HAP-1 (cell line): ENCODE measurements around the gene WWP2.
A peak's percentile ranks its signal among the peaks of the same experiment; 100 is the strongest.

ENCODE experiments used
- DNase-seq, 2 experiments: peaks; one replicate each; pipeline ENCODE4 v3.0.0-alpha.2; 2016 to 2020; ENCODE audit warnings: low spot score in 2 of 2
- H3K27me3 ChIP-seq: fragments of 250-450 bp; sonication (Bioruptor Pico); 2 replicates; pipeline ENCODE4 v1.5.1; 2020; ENCODE audit warnings: low read depth, mild to moderate bottlenecking, moderate library complexity
- H3K36me3 ChIP-seq: fragments of 250-450 bp; sonication (Bioruptor Pico); replicated peaks from 2 replicates; pipeline ENCODE4 v1.5.1; 2020; ENCODE audit warnings: mild to moderate bottlenecking
- H3K4me1 ChIP-seq: fragments of 250-450 bp; sonication (Bioruptor Pico); 2 replicates; pipeline ENCODE4 v1.5.1; 2020; ENCODE audit warnings: mild to moderate bottlenecking
- H3K4me3 ChIP-seq: fragments of 250-450 bp; sonication (Bioruptor Pico); 2 replicates; pipeline ENCODE4 v1.5.1; 2020; ENCODE audit warnings: mild to moderate bottlenecking, moderate library complexity
- H3K9me3 ChIP-seq: fragments of 250-450 bp; sonication (Bioruptor Pico); 2 replicates; pipeline ENCODE4 v1.5.1; 2020; ENCODE audit warnings: mild to moderate bottlenecking, moderate library complexity
- in situ Hi-C: fragments of 300-500 bp; cut with MboI; formaldehyde crosslinking; loops from 3 replicates; pipeline ENCODE4 v1.14.3; 2020; ENCODE audit warnings: low sequenced_read_pairs, inconsistent platforms, mixed read lengths

WWP2 gene

DNA sequence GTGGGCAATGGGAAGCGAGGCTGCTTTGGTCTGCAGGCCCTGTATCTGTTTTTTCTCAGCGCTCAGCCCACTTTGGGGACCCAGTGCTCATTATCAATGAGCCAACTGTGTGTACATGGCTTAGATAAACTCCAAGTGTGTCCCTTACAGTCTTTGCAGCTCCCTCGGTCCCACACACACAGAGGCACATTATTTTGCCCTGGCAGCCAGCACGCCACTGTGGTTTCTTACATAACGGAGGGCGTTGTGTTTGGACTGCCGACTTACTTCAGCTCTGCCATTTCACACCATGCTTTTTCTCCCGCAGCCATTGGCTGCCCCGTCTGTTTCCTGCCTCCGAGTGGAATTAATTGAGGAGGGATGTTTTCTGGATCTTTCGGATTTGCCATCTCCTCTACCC is 132.5 kb downstream of the WWP2 start:
- Histone ChIP-seq H3K27me3 (no peaks in the 10 kb centered on the region), H3K9me3 (no peaks in the 10 kb centered on the region), H3K4me3 (no peak overlapping the region), H3K36me3 (no peaks in the 10 kb centered on the region), H3K4me1 (no peaks in the 10 kb centered on the region; the same call in none of the 2 replicates)
- in situ Hi-C loops = no loop called here
- no peak for DNase-seq

DNA sequence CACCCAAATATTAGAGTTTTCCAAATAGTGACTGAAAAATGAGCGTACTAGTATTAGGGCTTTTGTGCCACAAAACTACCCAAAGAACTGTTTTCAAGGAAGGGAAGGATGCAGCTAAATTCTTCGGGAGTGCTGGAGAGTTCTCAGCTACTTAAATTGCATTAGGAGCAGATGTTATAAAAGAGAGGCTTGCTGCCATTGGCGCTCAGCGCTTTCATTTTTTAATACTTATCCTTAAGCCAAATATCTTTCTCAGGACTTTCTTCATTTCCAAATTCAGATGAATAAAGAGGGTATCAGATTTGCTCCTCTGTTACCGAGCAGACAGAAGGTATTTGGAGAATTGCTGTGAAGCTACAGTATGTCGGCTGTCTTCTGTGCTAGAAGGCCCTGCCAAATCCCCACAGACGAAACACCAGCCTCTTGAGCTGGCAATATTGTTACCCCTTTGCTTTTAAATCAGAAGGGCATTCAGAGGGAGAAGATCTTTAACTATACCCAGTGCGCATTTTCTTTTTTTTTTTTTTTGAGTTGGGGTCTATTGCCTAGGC is 141.8 kb downstream of the WWP2 start:
- in situ Hi-C loops = no loop called here
- DNase-seq = no peak
- Histone ChIP-seq H3K9me3 (no peaks in the 10 kb centered on the region), H3K4me3 (no peak overlapping the region), H3K27me3 (no peaks in the 10 kb centered on the region), H3K36me3 (no peaks in the 10 kb centered on the region), H3K4me1 (peaks cover 15% of the 10 kb centered on the region)

DNA sequence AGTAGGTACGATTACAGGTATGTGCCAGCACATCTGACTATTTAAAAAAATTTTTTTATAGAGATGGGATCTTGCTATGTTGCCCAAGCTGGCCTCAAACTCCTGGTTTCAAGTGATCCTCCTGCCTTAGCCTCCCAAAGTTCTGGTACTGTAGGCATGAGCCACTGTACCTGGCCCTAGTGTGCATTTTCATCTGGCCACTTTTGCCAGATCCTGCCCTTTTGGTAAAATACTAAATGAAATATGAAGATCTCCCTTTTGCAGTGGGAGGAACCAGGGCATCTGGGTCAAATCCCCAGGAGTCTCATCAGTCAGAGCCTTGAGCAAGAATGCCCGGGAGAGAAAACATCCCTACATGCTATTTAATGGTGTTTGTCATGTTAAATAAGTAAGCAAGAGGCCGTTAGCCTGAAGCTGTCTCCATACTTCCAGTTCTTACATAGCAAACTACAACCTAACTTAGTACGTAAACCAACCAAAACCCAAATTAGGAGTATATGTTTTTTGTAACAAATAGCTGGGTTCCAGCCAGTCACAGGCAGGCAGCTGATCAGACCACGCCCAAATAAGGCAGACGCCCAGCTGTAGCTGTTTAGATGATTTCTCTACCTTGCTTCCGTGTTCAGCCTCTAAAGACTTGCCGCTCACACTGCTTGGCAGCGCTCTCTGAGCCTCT is 142.5 kb downstream of the WWP2 start:
- in situ Hi-C loops = no loop called here
- Histone ChIP-seq H3K4me1 (peaks cover 15% of the 10 kb centered on the region), H3K4me3 (no peak overlapping the region), H3K27me3 (no peaks in the 10 kb centered on the region), H3K36me3 (no peaks in the 10 kb centered on the region), H3K9me3 (no peaks in the 10 kb centered on the region)
- no peak for DNase-seq

DNA sequence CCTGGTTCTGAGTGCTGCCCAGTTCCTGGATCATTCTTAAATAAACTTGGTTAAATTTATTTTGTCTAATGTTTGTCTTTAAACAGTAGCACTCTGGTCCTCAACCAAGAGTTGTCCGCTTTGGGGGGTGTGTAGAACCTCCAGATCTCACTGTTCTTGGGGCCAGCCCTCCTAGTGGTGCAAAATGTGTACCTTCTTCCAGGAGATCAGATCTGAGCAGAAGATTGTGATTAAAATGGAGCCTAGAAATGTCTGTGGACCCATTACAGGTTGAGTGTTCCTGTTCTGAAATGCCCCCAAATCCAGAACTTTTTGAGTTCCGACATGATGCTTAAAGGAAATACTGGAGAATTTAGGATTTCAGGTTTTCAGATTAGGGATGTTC is 143.0 kb downstream of the WWP2 start:
- H3K4me1 ChIP-seq = peaks cover 15% of the 10 kb centered on the region
- H3K9me3 ChIP-seq = no peaks in the 10 kb centered on the region
- no peaks in the 10 kb centered on the region for H3K36me3 ChIP-seq
- H3K27me3 ChIP-seq = no peaks in the 10 kb centered on the region
- in situ Hi-C loops = no loop called here
- DNase-seq = no peak
- no peak overlapping the region for H3K4me3 ChIP-seq

DNA sequence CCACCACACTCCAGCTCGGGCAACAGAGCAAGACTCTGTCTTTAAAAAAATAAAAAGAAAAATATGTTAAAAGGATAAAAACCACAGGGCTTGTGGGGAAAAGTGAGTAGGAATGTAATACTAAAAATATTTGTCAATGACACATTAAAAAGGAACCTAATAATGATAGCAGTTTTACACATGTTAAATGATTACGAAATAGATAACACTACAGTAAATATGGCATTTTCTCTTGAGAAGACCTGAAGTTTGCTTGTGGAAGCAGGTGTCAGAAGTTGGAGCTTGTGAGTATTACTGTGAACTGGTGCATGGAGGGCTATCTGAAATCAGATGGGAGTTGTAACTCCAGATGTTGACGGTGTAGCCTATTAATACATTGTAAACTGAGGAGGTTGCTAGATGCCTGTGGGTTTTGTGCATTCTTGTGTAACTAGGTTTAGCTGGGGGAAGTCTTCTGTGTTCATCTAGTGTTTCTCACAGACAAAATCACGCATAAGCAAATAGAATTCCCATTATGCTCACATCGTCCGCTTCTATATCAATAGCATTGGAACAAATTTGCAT is 144.8 kb downstream of the WWP2 start:
- peak in 1 of 2 experiments; percentile 66 for DNase-seq
- Histone ChIP-seq H3K27me3 (no peaks in the 10 kb centered on the region), H3K9me3 (no peaks in the 10 kb centered on the region), H3K36me3 (no peaks in the 10 kb centered on the region), H3K4me1 (peaks cover 15% of the 10 kb centered on the region), H3K4me3 (no peak overlapping the region)
- in situ Hi-C loops = no loop called here

DNA sequence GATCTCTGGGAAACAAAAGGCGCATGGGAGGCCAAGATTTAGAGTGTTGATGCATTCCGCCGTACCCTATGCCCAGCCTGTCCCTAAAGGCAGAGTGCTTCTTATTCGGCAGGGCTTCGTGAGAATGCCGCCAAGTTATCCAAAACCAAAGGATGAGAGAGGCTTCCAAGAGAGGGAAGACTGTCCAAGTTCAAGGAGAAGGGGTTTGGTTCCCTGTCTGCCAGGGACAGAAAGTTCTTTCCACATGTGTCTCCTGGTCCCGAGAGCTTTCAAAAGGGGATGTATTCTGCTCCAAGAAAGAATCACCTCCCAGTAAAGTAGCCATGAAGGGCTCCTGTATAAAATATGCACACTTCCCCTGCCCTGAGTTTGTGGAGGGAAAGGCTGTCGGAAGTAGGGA is 146.9 kb downstream of the WWP2 start:
- no peak overlapping the region for H3K4me3 ChIP-seq
- DNase-seq = no peak
- H3K4me1 ChIP-seq = peaks cover 15% of the 10 kb centered on the region
- in situ Hi-C loops = no loop called here
- H3K9me3 ChIP-seq = no peaks in the 10 kb centered on the region
- H3K27me3 ChIP-seq = no peaks in the 10 kb centered on the region
- H3K36me3 ChIP-seq = no peaks in the 10 kb centered on the region

DNA sequence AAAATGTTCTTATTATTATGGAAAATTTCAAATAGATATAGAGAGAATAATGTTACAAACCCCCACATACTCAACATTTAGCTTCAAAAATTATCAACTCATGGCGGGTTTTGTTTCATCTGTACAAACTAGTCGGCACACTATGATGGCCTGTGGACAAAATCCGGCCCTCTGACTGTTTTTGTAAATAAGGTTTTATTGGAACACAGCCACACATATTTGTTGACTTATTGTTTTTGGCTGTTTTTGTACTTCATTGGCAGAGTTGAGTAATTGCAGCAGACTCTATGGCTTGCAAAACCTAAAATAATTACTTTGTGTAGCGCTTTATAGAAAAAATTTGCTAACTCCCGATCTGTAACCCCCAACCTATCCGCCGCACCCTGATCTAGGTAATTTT is 147.6 kb downstream of the WWP2 start:
- Histone ChIP-seq H3K27me3 (no peaks in the 10 kb centered on the region), H3K4me3 (no peak overlapping the region), H3K4me1 (peaks cover 11% of the 10 kb centered on the region), H3K9me3 (no peaks in the 10 kb centered on the region), H3K36me3 (no peaks in the 10 kb centered on the region)
- no peak for DNase-seq
- in situ Hi-C loops = no loop called here

DNA sequence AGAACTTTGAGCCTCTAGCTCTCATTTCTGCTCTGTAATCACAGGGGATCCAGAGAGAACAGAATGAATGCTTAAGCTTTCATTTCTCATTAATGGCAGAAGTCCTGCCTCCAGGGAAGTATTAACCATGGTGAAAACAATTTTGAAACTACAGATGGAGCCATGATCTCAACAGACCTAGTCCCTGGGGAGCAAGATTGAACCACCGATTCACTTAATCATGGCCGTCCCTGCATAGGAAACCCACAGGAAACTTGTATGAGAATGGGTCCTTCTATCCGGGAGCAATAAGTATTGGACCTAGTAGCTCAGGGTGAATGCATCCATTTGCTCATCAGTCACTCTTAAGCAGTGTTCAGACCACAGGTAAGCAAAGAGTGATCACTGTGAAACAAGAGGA is 148.8 kb downstream of the WWP2 start:
- H3K4me1 ChIP-seq = peaks cover 10% of the 10 kb centered on the region
- H3K4me3 ChIP-seq = no peak overlapping the region
- no peaks in the 10 kb centered on the region for H3K9me3 ChIP-seq
- no peaks in the 10 kb centered on the region for H3K36me3 ChIP-seq
- H3K27me3 ChIP-seq = no peaks in the 10 kb centered on the region
- DNase-seq = no peak
- in situ Hi-C loops = no loop called here

DNA sequence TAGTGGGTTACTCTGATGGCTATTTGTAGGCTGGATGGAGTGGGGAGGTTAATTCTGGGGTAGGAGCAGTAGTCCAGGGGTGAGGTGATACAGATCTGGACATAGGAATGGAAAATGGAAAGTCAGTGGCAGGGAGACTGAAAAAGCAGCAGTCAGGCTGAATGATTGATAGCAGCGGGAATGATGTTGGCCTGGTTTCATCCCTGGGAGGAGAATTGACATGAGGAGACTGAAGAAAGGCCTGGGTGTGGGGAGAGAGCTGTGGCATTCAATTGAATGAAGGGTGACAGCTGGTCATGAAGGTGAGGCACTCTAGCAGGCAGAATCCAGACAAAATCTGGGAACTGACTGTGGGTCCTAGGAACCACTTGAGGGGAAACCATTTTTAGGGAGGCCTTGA is 154.3 kb downstream of the WWP2 start:
- Histone ChIP-seq H3K27me3 (no peaks in the 10 kb centered on the region), H3K4me3 (no peak overlapping the region), H3K4me1 (peaks cover 14% of the 10 kb centered on the region), H3K36me3 (no peaks in the 10 kb centered on the region), H3K9me3 (no peaks in the 10 kb centered on the region)
- DNase-seq = no peak
- in situ Hi-C loops = no loop called here

DNA sequence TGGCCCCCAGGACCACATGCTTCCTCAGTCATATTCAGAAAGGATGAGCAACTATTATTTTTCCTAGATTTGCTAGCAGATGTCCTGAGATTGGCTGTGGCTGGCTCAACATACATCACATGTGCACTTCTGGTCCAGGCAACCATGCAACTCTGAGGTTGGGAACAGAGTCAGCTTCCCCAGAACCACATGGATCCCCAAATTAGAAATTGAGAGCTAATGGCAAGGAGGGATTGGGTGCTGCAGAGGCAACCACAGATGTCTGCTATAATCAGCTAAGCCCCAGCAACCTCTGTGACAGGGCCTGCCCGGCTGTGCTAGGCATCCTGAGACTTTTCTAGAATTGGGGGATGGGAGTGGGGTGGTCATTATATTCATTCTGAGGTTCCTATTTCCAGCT is 155.2 kb downstream of the WWP2 start:
- H3K9me3 ChIP-seq = no peaks in the 10 kb centered on the region
- H3K4me3 ChIP-seq = no peak overlapping the region
- H3K27me3 ChIP-seq = no peaks in the 10 kb centered on the region
- no peak for DNase-seq
- H3K36me3 ChIP-seq = no peaks in the 10 kb centered on the region
- in situ Hi-C loops = no loop called here
- peaks cover 14% of the 10 kb centered on the region for H3K4me1 ChIP-seq

DNA sequence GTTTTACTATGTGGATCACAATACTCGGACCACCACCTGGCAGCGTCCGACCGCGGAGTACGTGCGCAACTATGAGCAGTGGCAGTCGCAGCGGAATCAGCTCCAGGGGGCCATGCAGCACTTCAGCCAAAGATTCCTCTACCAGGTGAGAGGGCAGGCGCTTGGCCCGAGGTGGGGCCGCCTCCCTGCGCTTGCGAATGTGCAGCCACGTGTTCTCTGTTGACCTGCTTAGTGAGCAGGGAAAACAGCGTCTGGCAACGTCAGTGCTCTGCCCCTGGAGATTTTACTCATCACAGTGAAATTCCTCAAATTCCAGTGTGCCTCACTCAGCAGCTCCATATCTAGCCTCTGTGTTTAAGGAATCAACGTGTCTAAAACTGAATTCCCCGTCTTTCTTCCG is 155.6 kb downstream of the WWP2 start:
- Histone ChIP-seq H3K9me3 (no peaks in the 10 kb centered on the region), H3K36me3 (no peaks in the 10 kb centered on the region), H3K27me3 (no peaks in the 10 kb centered on the region), H3K4me3 (no peak overlapping the region), H3K4me1 (peaks cover 14% of the 10 kb centered on the region)
- in situ Hi-C loops = no loop called here
- DNase-seq = peak; percentile 54 to 58

DNA sequence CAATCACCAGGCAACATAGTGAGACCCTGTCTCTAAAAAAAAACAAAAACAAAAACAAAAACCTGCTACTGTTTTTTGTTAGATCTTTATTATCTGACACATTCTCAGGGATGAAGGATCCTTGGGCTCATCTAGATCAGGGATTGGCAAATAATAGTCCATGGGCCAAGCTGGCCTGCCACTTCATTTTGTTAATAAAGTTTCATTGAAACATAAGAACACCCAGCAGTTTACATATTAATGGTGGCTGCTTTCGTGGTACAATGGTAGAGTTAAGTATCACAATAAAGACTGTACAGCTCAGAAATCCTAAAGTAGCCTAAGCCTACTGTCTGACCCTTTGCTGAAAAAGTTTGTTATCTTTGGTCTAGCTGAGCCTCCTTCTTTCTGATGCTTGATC is 156.1 kb downstream of the WWP2 start:
- in situ Hi-C loops = no loop called here
- no peaks in the 10 kb centered on the region for H3K36me3 ChIP-seq
- DNase-seq = peak in 1 of 2 experiments; percentile 51
- H3K27me3 ChIP-seq = no peaks in the 10 kb centered on the region
- H3K4me3 ChIP-seq = no peak overlapping the region
- no peaks in the 10 kb centered on the region for H3K9me3 ChIP-seq
- peaks cover 14% of the 10 kb centered on the region for H3K4me1 ChIP-seq

DNA sequence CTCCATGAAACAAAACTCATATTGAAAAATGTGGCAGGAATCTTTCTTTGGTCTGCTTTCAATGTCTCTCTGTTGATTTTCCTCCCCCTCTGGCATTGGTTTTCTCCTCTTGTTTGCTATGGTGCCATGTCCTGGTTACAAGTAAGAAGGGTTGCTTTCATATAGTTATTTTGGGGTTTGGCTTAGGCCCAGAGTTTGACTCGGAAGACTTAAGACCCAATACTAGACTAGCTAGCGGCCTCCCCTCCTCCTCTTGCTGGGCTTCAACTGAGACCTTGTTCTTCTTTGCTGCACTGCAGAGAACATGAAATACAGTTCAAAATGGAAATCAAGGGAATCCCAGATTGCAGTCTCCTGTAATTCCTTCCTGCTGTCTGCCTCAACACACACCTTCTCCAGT is 159.0 kb downstream of the WWP2 start:
- in situ Hi-C loops = no loop called here
- no peaks in the 10 kb centered on the region for H3K9me3 ChIP-seq
- no peak for DNase-seq
- no peak overlapping the region for H3K4me3 ChIP-seq
- H3K36me3 ChIP-seq = no peaks in the 10 kb centered on the region
- peaks cover 14% of the 10 kb centered on the region for H3K4me1 ChIP-seq
- H3K27me3 ChIP-seq = no peaks in the 10 kb centered on the region

DNA sequence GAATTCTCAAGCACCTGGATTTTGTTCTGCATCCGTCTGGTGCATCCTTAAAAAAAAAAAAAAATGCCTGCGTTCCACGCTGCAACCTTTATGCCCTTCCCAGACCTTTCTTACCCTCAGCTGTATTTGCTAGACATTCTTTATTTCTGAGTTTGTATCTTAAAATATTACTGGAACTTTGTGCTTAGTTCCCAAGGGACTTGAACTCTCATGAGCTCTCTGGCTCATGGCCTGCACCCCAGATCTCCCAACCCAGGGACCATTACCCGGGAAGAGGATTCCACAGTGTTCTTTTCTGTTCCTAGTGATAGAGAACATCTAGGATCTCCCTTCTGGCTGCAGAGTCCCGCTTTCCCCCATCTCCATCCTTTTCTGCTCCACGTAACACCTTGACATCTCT is 160.1 kb downstream of the WWP2 start:
- Histone ChIP-seq H3K27me3 (no peaks in the 10 kb centered on the region), H3K9me3 (no peaks in the 10 kb centered on the region), H3K36me3 (no peaks in the 10 kb centered on the region), H3K4me1 (peaks cover 14% of the 10 kb centered on the region), H3K4me3 (no peak overlapping the region)
- in situ Hi-C loops = no loop called here
- DNase-seq = no peak
